Hepatocyte (in vitro differentiated cells): ENCODE measurements around the gene NDUFB3. TPM values are rescaled to one million over a fixed set of nuclear protein-coding genes. Genes with fewer than 3 reads are reported as not detected.
"Not testable (repeated sequence)": the region's sequence is repeated elsewhere in the genome, so short reads cannot be mapped to it uniquely, and the experiment has no call there.

Experiments used
- DNase-seq: peaks from one replicate; pipeline ENCODE4 v3.0.0-alpha.2; 2016; ENCODE audit warnings: low spot score
- H2AFZ ChIP-seq: fragments of 200-600 bp; sonication (generic); 2 replicates; pipeline ENCODE4 v1.6.0; 2016; ENCODE audit warnings: antibody characterized with exemption, mild to moderate bottlenecking
- H3K27ac ChIP-seq: fragments of 200-600 bp; sonication (generic); 2 replicates; pipeline ENCODE4 v1.5.1; 2016; ENCODE audit warnings: mild to moderate bottlenecking
- H3K27me3 ChIP-seq: fragments of 200-600 bp; sonication (generic); 2 replicates; pipeline ENCODE4 v1.6.1; 2016
- H3K36me3 ChIP-seq: fragments of 200-600 bp; sonication (generic); replicated peaks from 2 replicates; pipeline ENCODE4 v1.5.1; 2016; ENCODE audit warnings: low read depth; ENCODE audit not compliant: insufficient read depth
- H3K4me1 ChIP-seq: fragments of 200-600 bp; sonication (generic); 2 replicates; pipeline ENCODE4 v1.5.1; 2016; ENCODE audit warnings: mild to moderate bottlenecking, moderate library complexity; ENCODE audit not compliant: insufficient read depth
- H3K4me2 ChIP-seq: fragments of 200-600 bp; sonication (generic); 2 replicates; pipeline ENCODE4 v1.6.0; 2016
- H3K4me3 ChIP-seq: fragments of 200-600 bp; sonication (generic); 2 replicates; pipeline ENCODE4 v1.5.1; 2016; ENCODE audit warnings: mild to moderate bottlenecking
- H3K79me2 ChIP-seq: fragments of 200-600 bp; sonication (generic); 2 replicates; pipeline ENCODE4 v1.6.0; 2017; ENCODE audit warnings: mild to moderate bottlenecking
- H3K9me2 ChIP-seq: fragments of 200-600 bp; sonication (generic); replicated peaks from 2 replicates; pipeline ENCODE4 v1.6.0; 2017; ENCODE audit warnings: mild to moderate bottlenecking; ENCODE audit not compliant: insufficient read depth
- H3K9me3 ChIP-seq: fragments of 200-600 bp; sonication (generic); 2 replicates; pipeline ENCODE4 v1.5.1; 2016; ENCODE audit warnings: low read depth, mild to moderate bottlenecking
- H4K20me1 ChIP-seq: fragments of 200-600 bp; sonication (generic); 2 replicates; pipeline ENCODE4 v1.6.0; 2016; ENCODE audit warnings: mild to moderate bottlenecking; ENCODE audit not compliant: insufficient read depth, poor library complexity, severe bottlenecking
- CTCF ChIP-seq: fragments of 200-600 bp; sonication (generic); IDR thresholded peaks from 2 replicates; pipeline ENCODE4 v1.5.1; 2016; ENCODE audit warnings: antibody characterized with exemption, mild to moderate bottlenecking; ENCODE audit not compliant: poor library complexity
- EZH2 ChIP-seq: fragments of 200-600 bp; sonication (generic); IDR thresholded peaks from 2 replicates; pipeline ENCODE4 v1.6.1; 2016; ENCODE audit warnings: antibody characterized with exemption, mild to moderate bottlenecking, borderline replicate concordance
- EZH2phosphoT487 ChIP-seq: fragments of 200-600 bp; sonication (generic); IDR thresholded peaks from one replicate; pipeline ENCODE4 v1.6.1; 2018; ENCODE audit warnings: antibody characterized with exemption, mild to moderate bottlenecking, low read depth, moderate library complexity; ENCODE audit not compliant: unreplicated experiment, severe bottlenecking
- WGBS: methylation state at CpG from one replicate; pipeline ENCODE4 v1.1.6; 2016; ENCODE audit warnings: low lambda C conversion rate; ENCODE audit errors: missing lambda C conversion rate; 5-methylcytosine and 5-hydroxymethylcytosine counted together
- polyA plus RNA-seq: library from polyadenylated mRNA; unstranded; fragments of >200 nt; fragmentation: Nextera tagmentation; extraction: Ambion mirVana; gene quantifications from 2 replicates; pipeline ENCODE4 v1.2.1, GENCODE V29; 2016
- total RNA-seq: library from RNA; depleted of rRNA; stranded (reverse); fragments of >200 nt; gene quantifications from 2 replicates; pipeline ENCODE4 v1.2.3, GENCODE V29; 2014

Gene NDUFB3
- total and polyA plus RNA-seq, 2 experiments from 2014 or later, result 96.2 to 229 TPM

GRCh38 chr2:201038855-201039254 lies 32.9 kb upstream of the NDUFB3 start:
- no peaks in the 10 kb centered on the region for H3K27me3 ChIP-seq
- no peak overlapping the region for H3K4me3 ChIP-seq
- H3K27ac ChIP-seq, result no peak overlapping the region
- no peak for DNase-seq
- no peak overlapping the region for H3K4me2 ChIP-seq
- H3K79me2 ChIP-seq, result peaks cover 3% of the 10 kb centered on the region
- WGBS, result 98% methylated on average over 2 of the region's 2 CpGs
- no peaks in the 10 kb centered on the region for H3K4me1 ChIP-seq
- no peaks in the 10 kb centered on the region for H3K9me2 ChIP-seq
- H3K36me3 ChIP-seq, result no peaks in the 10 kb centered on the region
- no peak overlapping the region for H2AFZ ChIP-seq
- H4K20me1 ChIP-seq, result no peaks in the 10 kb centered on the region
- no peak for TF ChIP-seq CTCF
- TF ChIP-seq EZH2phosphoT487, result no peak
- no peak for TF ChIP-seq EZH2
- no peaks in the 10 kb centered on the region for H3K9me3 ChIP-seq

GRCh38 chr2:201040867-201041628 lies 30.8 kb upstream of the NDUFB3 start:
- H3K36me3 ChIP-seq, result no peaks in the 10 kb centered on the region
- no peak overlapping the region for H2AFZ ChIP-seq
- H3K4me3 ChIP-seq, result no peak overlapping the region
- no peaks in the 10 kb centered on the region for H3K9me3 ChIP-seq
- TF ChIP-seq EZH2, result no peak
- no peak for TF ChIP-seq EZH2phosphoT487
- no peak for TF ChIP-seq CTCF
- WGBS, result 69% methylated on average over 4 of the region's 4 CpGs
- no peaks in the 10 kb centered on the region for H3K4me1 ChIP-seq
- no peaks in the 10 kb centered on the region for H3K9me2 ChIP-seq
- H3K27me3 ChIP-seq, result no peaks in the 10 kb centered on the region
- H3K27ac ChIP-seq, result no peak overlapping the region
- H4K20me1 ChIP-seq, result no peaks in the 10 kb centered on the region
- H3K4me2 ChIP-seq, result no peak overlapping the region
- no peak for DNase-seq
- H3K79me2 ChIP-seq, result peaks cover 15% of the 10 kb centered on the region

DNA sequence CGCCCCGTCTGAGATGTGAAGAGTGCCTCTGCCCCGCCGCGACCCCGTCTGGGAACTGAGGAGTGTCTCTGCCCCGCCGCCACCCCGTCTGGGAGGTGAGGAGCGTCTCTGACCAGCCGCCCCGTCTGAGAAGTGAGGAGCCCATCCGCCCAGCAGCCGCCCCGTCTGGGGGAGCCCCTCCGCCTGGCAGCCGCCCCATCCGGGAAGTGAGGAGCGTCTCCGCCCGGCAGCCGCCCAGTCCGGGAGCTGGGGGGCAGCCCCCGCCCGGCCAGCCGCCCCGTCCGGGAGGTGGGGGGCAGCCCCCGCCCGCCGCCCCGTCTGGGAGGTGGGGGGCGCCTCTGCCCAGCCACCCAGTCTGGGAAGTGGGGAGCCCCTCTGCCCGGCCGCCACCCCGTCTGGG lies 29.4 kb upstream of the NDUFB3 start:
- H3K9me2 ChIP-seq, H3K4me1 ChIP-seq, H2AFZ ChIP-seq, H3K9me3 ChIP-seq, H3K4me3 ChIP-seq, H4K20me1 ChIP-seq, H3K27me3 ChIP-seq, H3K4me2 ChIP-seq, DNase-seq, H3K36me3 ChIP-seq, H3K27ac ChIP-seq: not testable (repeated sequence)
- 100% methylated on average over 13 of the region's 36 CpGs for WGBS
- H3K79me2 ChIP-seq, result peaks cover 29% of the 10 kb centered on the region

DNA sequence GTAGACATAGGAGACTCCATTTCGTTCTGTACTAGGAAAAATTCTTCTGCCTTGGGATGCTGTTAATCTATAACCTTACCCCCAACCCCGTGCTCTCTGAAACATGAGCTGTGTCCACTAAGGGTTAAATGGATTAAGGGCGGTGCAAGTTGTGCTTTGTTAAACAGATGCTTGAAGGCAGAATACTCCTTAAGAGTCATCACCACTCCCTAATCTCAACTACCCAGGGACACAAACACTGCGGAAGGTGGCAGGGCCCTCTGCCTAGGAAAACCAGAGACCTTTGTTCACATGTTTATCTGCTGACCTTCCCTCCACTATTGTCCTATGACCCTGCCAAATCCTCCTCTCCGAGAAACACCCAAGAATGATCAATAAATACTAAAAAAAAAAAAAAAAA lies 28.8 kb upstream of the NDUFB3 start:
- H3K4me2 ChIP-seq, H3K36me3 ChIP-seq, H2AFZ ChIP-seq, H3K27me3 ChIP-seq, DNase-seq, H4K20me1 ChIP-seq, H3K4me1 ChIP-seq, H3K4me3 ChIP-seq, H3K27ac ChIP-seq, H3K9me3 ChIP-seq, H3K9me2 ChIP-seq: not testable (repeated sequence)
- peaks cover 29% of the 10 kb centered on the region for H3K79me2 ChIP-seq
- 54% methylated on average over 5 of the region's 5 CpGs for WGBS
